ENCODE results near the gene ADCYAP1R1.

DNA sequence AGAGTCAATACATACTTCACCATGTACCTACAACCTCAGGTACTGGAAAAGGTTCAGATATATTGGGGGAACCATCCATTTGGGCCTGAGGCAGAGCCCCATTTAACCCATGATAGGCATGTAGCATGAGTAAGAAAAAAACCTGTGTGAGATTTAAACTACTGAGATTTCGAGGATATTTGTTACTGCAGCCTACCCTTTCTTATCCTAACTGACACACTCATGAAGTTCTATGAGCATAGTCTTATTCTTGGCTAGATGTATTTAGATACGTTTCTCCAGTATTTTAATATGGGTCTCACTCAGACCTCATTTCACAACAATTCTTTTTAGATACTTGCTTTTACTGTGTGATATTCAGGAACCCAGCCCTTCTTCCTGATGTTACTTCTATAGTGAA, 49.0 kb upstream of the ADCYAP1R1 start:
- TF ChIP-seq, protein P1, sequence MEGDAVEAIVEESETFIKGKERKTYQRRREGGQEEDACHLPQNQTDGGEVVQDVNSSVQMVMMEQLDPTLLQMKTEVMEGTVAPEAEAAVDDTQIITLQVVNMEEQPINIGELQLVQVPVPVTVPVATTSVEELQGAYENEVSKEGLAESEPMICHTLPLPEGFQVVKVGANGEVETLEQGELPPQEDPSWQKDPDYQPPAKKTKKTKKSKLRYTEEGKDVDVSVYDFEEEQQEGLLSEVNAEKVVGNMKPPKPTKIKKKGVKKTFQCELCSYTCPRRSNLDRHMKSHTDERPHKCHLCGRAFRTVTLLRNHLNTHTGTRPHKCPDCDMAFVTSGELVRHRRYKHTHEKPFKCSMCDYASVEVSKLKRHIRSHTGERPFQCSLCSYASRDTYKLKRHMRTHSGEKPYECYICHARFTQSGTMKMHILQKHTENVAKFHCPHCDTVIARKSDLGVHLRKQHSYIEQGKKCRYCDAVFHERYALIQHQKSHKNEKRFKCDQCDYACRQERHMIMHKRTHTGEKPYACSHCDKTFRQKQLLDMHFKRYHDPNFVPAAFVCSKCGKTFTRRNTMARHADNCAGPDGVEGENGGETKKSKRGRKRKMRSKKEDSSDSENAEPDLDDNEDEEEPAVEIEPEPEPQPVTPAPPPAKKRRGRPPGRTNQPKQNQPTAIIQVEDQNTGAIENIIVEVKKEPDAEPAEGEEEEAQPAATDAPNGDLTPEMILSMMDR (IDR thresholded peaks at IDR 0.05; ENCODE audit: borderline replicate concordance, extremely low read depth, low read length, poor library complexity, severe bottlenecking): no peak
- TF ChIP-seq EZH2 (IDR thresholded peaks at IDR 0.05; ENCODE audit: borderline replicate concordance, low read depth, low read length, severe bottlenecking): no peak
